Fibroblast of villous mesenchyme (primary cell): ENCODE measurements around the gene AGPS. TPM values are rescaled to one million over a fixed set of nuclear protein-coding genes. Genes with fewer than 3 reads are reported as not detected.
A peak's percentile ranks its signal among the peaks of the same experiment; 100 is the strongest.

Experiments
- DNase-seq: peaks from one replicate; pipeline ENCODE4 v3.0.0-alpha.2; 2010; ENCODE audit warnings: low read depth
- H3K4me3 ChIP-seq: 2 replicates; pipeline ENCODE4 v1.5.1; 2011; ENCODE audit warnings: low read depth, mild to moderate bottlenecking, low read length
- total RNA-seq: library from RNA; depleted of rRNA; stranded (reverse); fragments of >200 nt; gene quantifications from 2 replicates; pipeline ENCODE4 v1.2.3, GENCODE V29; 2012
- TF ChIP-seq, protein P1 (sequence below): IDR thresholded peaks from 2 replicates; pipeline ENCODE4 v1.5.1; 2012; ENCODE audit warnings: low read depth, mild to moderate bottlenecking, low read length; ENCODE audit not compliant: insufficient read depth

The AGPS gene
- total RNA-seq, 1 donor = 46.2 TPM

DNA sequence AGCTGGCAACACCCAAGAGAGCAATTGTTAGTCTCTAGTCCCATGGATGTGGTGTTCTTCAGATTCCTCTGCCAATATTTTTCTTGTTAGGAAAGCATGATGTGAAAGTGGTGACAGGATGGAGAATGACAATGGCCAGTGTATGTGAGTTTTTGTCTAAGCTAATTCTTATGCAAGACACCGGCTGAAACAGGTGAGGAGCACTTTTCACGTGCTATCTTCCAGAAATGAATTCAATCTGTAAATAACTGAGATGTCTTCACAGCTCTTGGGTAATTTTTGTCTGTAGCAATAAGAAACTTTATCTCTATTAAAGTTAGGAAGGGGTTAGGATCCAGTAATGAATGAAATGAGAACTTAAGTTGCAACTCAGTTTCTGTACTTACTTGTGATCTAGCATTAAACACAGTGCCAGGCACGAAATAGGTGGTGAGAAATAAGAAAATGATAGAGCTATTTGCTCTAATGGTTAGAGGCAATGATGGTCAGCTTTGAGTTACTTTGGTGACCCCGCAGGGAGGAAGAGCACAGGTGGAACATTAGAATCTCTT, 676 bp upstream of the AGPS start:
- TF ChIP-seq, protein P1, sequence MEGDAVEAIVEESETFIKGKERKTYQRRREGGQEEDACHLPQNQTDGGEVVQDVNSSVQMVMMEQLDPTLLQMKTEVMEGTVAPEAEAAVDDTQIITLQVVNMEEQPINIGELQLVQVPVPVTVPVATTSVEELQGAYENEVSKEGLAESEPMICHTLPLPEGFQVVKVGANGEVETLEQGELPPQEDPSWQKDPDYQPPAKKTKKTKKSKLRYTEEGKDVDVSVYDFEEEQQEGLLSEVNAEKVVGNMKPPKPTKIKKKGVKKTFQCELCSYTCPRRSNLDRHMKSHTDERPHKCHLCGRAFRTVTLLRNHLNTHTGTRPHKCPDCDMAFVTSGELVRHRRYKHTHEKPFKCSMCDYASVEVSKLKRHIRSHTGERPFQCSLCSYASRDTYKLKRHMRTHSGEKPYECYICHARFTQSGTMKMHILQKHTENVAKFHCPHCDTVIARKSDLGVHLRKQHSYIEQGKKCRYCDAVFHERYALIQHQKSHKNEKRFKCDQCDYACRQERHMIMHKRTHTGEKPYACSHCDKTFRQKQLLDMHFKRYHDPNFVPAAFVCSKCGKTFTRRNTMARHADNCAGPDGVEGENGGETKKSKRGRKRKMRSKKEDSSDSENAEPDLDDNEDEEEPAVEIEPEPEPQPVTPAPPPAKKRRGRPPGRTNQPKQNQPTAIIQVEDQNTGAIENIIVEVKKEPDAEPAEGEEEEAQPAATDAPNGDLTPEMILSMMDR = no peak
- DNase-seq = no peak
- peak overlapping the region; percentile 70 for H3K4me3 ChIP-seq

DNA sequence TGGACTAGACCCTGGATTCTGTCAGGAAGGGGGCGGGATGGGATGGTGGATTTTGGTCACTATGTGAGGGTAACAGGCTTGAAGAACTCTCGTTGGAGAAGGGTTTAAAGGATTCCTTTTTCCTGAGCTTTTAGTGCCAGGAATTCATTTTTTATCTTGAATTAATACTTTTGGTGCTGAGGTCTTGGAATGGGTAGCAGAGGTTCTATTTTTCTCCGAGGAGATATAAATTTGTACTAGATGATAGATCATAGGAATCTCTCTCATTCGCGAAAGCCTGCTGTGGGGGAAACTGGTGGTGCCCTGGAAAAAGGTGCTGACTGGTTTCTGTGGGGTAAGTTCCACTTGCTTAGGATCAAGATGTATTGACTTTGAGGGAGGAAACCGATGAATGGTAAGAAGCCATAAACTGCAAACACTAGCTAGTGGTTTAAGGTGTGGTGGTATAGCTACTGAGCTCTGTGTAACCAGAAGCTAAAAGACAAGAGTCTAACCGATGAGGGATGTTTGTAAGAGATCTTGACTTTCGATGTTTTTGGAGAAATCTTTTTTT, 706 bp downstream of the AGPS start:
- DNase-seq = peak; percentile 22
- TF ChIP-seq, protein P1 = no peak

DNA sequence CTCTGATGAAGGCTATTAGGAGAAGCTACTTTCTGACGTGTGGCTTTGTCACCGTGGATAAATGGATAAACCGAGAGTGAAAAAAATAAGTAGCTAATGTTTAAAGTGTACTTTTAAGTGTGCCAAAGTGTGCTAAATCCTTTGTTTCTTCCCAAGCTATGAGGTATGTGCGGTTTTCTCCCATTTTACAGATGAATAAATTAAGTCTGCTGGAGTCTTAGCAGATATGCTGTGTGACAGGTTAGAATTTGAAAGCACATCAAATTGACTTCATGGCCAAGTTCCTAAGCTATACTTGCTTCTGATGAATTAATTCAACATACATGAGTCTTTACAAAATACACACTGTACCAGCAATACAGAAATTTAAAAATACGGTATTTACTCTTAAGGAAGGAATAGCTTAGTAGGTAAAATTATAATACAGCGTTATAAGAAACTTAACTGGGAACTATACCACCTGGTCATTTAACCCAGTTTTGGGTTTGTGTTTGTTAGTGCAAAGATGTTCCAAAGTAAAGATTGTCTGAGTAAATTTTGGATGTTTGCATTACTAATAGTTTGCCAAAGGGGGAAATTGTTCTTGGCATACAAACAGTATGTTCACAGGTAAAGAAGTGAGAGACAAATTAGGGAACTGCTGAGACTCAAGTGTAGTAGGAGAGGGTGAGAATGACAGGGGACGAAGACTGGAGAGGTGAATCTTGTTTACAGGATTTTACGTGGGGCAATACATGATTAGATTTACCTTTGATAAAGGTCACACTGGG, 1.4 kb downstream of the AGPS start:
- no peak for DNase-seq
- TF ChIP-seq, protein P1 = no peak
- H3K4me3 ChIP-seq = peak overlapping the region; percentile 70

More for the DNA sequence above, 706 bp downstream of the AGPS start:
- H3K4me3 ChIP-seq = peak overlapping the region; percentile 70

DNA sequence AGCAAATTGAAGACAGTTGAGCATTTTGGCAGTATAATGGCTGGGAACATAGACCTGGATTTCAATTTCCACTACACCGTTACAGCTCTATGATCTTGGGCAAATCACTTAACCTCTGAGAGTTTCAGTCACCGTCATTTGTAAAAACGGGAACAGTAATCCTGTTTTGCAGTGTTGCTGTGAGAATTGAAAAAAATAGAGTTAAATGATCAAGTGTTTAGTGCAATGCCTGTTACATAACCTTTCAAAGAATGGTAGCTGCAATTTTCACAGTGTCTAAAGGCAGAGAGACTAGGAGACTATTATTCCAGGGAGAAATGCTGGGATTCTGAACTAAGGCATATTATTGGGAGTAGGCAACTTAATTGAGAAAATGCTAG, 2.0 kb downstream of the AGPS start:
- no peak for DNase-seq
- no peak overlapping the region for H3K4me3 ChIP-seq
- TF ChIP-seq, protein P1 = no peak

DNA sequence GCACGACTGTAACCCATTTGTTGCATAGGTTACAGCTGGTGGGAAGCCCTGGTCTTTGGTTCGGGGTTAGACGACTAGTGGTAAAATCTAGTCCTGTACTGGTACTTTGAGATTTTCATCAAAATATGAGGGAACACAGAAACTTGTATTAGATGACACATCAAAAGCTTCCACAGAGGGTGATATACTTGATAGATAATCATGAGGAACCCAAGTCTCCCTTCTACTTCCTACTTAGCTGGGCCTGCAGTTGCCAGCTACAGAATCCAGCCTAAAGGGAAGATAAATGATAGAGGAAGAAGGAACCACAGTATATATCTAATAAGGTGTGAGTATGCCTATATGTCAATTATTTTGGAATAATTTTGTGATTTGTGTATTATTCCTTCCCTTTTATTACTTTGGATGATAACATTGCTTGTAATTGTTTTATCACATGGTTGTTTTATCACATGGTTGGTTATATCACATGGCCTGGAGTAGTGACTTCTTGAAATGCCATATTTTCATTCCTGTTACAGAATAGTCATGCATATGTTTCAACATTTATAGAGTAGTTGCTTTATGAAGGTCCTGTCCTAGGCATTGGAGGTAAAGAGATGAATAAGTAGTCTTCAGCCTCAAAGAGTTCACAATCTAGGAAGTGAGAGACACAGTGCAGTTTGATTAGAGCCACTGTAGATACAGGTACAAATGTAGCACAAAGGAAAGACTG, 2.9 kb downstream of the AGPS start:
- DNase-seq = no peak
- no peak overlapping the region for H3K4me3 ChIP-seq
- TF ChIP-seq, protein P1 = no peak

DNA sequence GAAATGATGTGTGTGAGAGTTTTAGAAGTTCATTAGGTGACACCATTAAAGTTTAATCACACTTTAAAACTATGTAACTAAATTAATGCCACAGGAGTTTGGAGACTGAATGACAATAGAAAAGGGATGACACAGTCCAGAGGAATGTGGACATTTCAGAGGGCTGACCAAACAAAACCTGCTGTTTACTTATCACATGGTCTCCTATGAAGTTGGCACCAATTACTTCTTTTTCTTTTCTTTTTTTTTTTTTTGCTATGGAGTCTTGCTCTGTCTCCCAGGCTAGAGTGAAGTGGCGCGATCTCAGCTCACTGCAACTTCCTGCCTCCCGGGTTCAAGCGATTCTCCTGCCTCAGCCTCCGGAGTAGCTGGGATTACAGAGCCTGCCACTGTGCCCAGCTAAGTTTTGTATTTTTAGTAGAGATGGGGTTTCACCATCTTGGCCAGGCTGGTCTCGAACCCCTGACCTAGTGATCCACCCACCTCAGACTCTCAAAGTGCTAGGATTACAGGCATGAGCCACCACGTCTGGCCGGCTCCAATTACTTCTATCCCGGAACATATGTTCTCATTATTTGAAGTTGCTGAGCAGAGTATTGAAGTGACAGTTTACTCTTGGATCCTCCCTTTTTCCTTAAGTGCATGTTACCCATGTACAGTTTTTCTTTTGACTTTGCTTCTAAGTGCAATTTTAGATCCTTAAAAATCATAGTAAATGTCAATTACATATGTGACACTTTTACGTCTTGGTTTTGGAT, 4.3 kb downstream of the AGPS start:
- no peak overlapping the region for H3K4me3 ChIP-seq
- TF ChIP-seq, protein P1 = no peak
- DNase-seq = peak; percentile 30
